ENCODE data around the gene AGMAT.

AGMAT gene

DNA sequence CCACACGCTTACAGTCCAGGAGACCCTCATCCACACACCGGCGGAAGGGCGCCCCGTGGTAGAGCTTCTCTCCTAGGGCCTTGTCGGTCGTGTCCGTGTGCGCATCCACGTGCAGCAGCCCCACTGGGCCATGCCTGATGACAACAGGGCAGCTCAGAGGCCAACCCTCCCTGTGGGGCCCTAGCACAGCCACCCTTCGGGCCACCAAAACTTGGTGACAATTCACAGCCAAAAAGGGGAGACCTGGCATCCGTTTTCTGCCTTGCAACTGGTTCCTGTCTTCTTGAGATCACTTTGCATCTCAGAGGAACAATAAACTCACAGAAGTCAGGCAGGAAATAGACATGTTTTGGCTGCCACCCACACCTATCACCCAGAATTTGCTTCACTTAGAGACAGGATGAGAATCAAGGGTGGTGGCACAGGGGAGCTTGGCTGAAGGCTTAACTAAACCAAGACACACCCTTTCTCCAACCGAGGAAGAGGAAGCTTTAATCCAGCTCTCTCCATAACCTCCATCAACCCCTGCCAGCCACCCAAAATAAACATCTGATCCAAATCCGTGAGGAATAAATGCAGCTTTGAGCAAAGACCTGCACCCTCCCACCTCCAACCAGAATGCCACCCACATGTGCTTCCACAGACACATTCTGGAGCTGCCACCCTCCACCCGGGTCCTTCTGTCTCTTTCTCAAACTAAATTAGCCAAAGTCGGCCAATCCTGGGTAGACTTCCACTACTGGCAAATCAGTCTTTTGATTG is 5.7 kb downstream of the AGMAT start:
- Histone ChIP-seq H3K36me3 (ENCODE audit: control insufficient read depth, insufficient read depth, low read length) (no peaks in the 10 kb centered on the region), H3K4me3 (ENCODE audit: low read length) (no peak overlapping the region), H3K27me3 (ENCODE audit: control insufficient read depth, insufficient read depth, low read length) (no peaks in the 10 kb centered on the region), H3K27ac (ENCODE audit: low read length) (no peak overlapping the region), H3K9me3 (ENCODE audit: control insufficient read depth, insufficient read depth, low read length) (no peaks in the 10 kb centered on the region), H3K4me1 (ENCODE audit: control insufficient read depth, insufficient read depth, low read length) (no peaks in the 10 kb centered on the region)
- DNase-seq (ENCODE audit: low read depth, low spot score): no peak
- WGBS (ENCODE audit: insufficient coverage, insufficient read length): no CpG with 5 or more reads among the region's 16 CpGs

DNA sequence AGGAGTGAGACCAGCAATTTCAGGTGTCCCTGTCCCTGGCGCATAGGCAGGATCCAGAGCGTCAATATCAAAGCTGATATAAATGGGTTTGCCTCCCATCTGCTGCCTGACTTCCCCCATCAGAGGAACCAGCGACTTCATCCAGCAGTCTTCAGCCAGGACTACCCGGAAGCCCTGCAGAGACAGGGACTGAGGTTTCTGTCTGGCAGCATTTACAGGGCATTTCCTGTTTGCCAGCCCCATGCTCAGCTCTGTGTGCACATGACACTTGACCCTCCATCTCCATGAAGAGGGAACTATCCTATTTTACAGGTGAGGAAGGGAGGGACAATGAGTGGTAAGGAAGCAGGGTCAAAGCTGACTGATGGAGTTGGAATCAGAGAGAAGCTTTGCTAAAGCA is 7.2 kb downstream of the AGMAT start:
- Histone ChIP-seq H3K9me3 (ENCODE audit: control insufficient read depth, insufficient read depth, low read length) (no peaks in the 10 kb centered on the region), H3K36me3 (ENCODE audit: control insufficient read depth, insufficient read depth, low read length) (no peaks in the 10 kb centered on the region), H3K27me3 (ENCODE audit: control insufficient read depth, insufficient read depth, low read length) (no peaks in the 10 kb centered on the region), H3K27ac (ENCODE audit: low read length) (no peak overlapping the region), H3K4me3 (ENCODE audit: low read length) (no peak overlapping the region), H3K4me1 (ENCODE audit: control insufficient read depth, insufficient read depth, low read length) (no peaks in the 10 kb centered on the region)
- no peak for DNase-seq (ENCODE audit: low read depth, low spot score)
- WGBS (ENCODE audit: insufficient coverage, insufficient read length): no CpG with 5 or more reads among the region's 4 CpGs

DNA sequence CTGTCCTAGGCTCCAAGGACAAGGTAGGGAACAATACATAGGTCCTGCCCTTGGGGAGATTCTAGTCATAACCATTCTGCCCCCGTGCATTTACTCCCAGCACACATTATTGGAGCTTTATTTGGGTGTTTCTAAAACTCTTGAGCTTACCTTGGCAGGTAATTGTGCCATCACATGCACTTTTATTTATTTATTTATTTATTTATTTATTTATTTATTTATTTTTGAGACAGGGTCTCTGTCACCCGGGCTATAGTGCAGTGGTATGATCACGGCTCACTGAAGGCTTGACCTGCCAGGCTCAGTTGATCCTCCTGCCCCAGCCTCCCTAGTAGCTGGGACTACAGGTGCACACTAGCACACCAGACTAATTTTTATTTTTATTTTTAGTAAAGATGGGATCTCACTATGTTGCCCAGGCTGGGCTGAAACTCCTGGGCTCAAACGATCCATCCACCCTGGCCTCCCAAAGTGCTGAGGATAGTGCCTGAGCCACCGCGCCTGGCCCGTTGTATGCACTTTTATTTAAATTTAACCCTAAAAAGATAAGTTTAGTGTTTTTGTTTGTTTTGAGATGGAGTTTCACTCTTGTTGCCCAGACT is 9.2 kb downstream of the AGMAT start:
- Histone ChIP-seq H3K9me3 (ENCODE audit: control insufficient read depth, insufficient read depth, low read length) (no peaks in the 10 kb centered on the region), H3K27ac (ENCODE audit: low read length) (no peak overlapping the region), H3K4me3 (ENCODE audit: low read length) (no peak overlapping the region), H3K27me3 (ENCODE audit: control insufficient read depth, insufficient read depth, low read length) (no peaks in the 10 kb centered on the region), H3K4me1 (ENCODE audit: control insufficient read depth, insufficient read depth, low read length) (no peaks in the 10 kb centered on the region), H3K36me3 (ENCODE audit: control insufficient read depth, insufficient read depth, low read length) (no peaks in the 10 kb centered on the region)
- no CpG with 5 or more reads among the region's 7 CpGs for WGBS (ENCODE audit: insufficient coverage, insufficient read length)
- no peak for DNase-seq (ENCODE audit: low read depth, low spot score)

DNA sequence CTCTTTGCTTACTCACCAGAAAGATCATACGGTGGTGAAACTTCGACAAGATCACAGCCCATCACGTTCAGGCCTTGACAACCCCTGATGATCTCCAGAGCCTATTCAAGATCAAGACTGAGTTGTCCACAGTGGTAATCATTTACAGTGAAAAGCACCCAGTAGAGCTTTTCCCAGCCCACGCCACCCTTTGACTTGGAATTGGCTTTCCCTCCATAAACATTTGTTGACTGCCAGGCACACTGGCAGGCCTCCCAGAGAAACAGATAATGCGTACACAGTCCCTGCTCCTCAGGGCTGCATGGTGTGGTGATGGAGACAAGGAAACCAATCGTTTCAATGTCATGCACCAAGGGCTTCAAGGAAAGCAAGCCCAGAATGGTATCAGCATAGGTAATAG is 10.1 kb downstream of the AGMAT start:
- no CpG with 5 or more reads among the region's 6 CpGs for WGBS (ENCODE audit: insufficient coverage, insufficient read length)
- Histone ChIP-seq H3K36me3 (ENCODE audit: control insufficient read depth, insufficient read depth, low read length) (no peaks in the 10 kb centered on the region), H3K27me3 (ENCODE audit: control insufficient read depth, insufficient read depth, low read length) (no peaks in the 10 kb centered on the region), H3K27ac (ENCODE audit: low read length) (no peak overlapping the region), H3K4me3 (ENCODE audit: low read length) (no peak overlapping the region), H3K4me1 (ENCODE audit: control insufficient read depth, insufficient read depth, low read length) (no peaks in the 10 kb centered on the region), H3K9me3 (ENCODE audit: control insufficient read depth, insufficient read depth, low read length) (no peaks in the 10 kb centered on the region)
- DNase-seq (ENCODE audit: low read depth, low spot score): no peak

DNA sequence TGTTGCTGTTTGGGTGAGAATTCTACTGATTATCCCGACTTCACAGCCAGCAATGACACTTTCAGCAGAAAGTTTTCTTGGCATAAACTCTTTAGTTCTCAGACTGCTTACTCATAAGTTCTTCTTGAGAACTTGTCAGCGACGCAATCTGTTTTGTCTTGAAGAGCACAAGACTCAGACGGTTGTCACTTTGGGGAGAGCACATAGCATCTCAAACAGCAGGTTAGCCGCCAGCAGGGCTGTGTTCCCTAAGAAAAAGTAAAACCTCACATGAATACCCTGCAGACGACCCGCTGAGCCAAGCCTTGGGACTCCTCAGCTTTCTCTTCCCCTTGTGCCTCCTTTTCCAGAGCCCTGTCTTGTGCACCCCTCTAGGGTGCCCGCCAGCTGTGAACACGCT is 11.4 kb downstream of the AGMAT start:
- DNase-seq (ENCODE audit: low read depth, low spot score): no peak
- WGBS (ENCODE audit: insufficient coverage, insufficient read length): no CpG with 5 or more reads among the region's 9 CpGs
- Histone ChIP-seq H3K4me3 (ENCODE audit: low read length) (no peak overlapping the region), H3K36me3 (ENCODE audit: control insufficient read depth, insufficient read depth, low read length) (peaks cover 3% of the 10 kb centered on the region; the same call in 1 of the 2 replicates), H3K27me3 (ENCODE audit: control insufficient read depth, insufficient read depth, low read length) (no peaks in the 10 kb centered on the region), H3K4me1 (ENCODE audit: control insufficient read depth, insufficient read depth, low read length) (no peaks in the 10 kb centered on the region), H3K9me3 (ENCODE audit: control insufficient read depth, insufficient read depth, low read length) (no peaks in the 10 kb centered on the region), H3K27ac (ENCODE audit: low read length) (no peak overlapping the region)

DNA sequence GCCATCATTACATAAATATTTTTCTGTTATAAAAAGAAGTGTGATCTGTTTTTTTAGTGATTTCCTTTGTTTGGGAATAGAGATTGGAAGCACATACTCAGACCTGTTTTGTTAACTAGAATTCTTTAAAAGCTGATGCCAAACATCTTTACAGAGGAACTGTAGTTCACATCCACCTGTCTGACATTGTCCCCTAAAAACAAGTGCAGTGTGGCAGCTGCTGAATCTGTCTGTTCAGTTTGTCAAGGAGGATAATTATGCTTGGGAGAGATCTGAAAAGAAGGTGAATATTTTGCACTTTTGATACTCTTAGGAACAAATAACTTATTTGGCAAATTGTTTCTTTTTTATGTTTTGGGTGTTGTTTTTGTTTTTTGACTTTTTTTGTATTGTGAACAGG is 13.6 kb downstream of the AGMAT start:
- H3K27ac ChIP-seq (ENCODE audit: low read length): no peak overlapping the region
- H3K4me3 ChIP-seq (ENCODE audit: low read length): no peak overlapping the region
- peaks cover 12% of the 10 kb centered on the region; the same call in 1 of the 2 replicates for H3K36me3 ChIP-seq (ENCODE audit: control insufficient read depth, insufficient read depth, low read length)
- no peak for DNase-seq (ENCODE audit: low read depth, low spot score)
- no peaks in the 10 kb centered on the region for H3K4me1 ChIP-seq (ENCODE audit: control insufficient read depth, insufficient read depth, low read length)
- H3K9me3 ChIP-seq (ENCODE audit: control insufficient read depth, insufficient read depth, low read length): no peaks in the 10 kb centered on the region
- no peaks in the 10 kb centered on the region for H3K27me3 ChIP-seq (ENCODE audit: control insufficient read depth, insufficient read depth, low read length)

DNA sequence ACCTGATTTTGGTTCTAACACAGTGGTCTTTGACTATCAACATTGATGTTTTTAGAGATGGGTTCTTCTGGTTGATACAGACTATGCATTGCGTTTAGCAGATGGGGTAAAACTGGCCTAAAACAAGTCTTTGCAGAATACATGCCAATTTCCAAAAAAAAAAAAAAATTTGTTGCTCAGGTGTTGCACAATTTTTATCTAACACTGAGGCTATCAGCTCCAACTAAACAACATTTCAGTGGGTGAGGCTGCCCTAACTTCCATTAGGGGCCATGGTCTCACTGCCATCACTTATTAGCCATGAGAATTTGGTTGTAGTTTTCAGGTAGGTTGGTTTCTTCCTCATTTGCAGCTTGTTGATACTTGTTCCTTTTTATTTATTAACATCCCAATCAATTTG is 14.0 kb downstream of the AGMAT start:
- Histone ChIP-seq H3K4me3 (ENCODE audit: low read length) (no peak overlapping the region), H3K36me3 (ENCODE audit: control insufficient read depth, insufficient read depth, low read length) (peaks cover 16% of the 10 kb centered on the region; the same call in 1 of the 2 replicates), H3K27ac (ENCODE audit: low read length) (no peak overlapping the region), H3K27me3 (ENCODE audit: control insufficient read depth, insufficient read depth, low read length) (no peaks in the 10 kb centered on the region), H3K9me3 (ENCODE audit: control insufficient read depth, insufficient read depth, low read length) (no peaks in the 10 kb centered on the region), H3K4me1 (ENCODE audit: control insufficient read depth, insufficient read depth, low read length) (no peaks in the 10 kb centered on the region)
- DNase-seq (ENCODE audit: low read depth, low spot score): no peak
- WGBS (ENCODE audit: insufficient coverage, insufficient read length): no CpG with 5 or more reads among the region's 1 CpG

DNA sequence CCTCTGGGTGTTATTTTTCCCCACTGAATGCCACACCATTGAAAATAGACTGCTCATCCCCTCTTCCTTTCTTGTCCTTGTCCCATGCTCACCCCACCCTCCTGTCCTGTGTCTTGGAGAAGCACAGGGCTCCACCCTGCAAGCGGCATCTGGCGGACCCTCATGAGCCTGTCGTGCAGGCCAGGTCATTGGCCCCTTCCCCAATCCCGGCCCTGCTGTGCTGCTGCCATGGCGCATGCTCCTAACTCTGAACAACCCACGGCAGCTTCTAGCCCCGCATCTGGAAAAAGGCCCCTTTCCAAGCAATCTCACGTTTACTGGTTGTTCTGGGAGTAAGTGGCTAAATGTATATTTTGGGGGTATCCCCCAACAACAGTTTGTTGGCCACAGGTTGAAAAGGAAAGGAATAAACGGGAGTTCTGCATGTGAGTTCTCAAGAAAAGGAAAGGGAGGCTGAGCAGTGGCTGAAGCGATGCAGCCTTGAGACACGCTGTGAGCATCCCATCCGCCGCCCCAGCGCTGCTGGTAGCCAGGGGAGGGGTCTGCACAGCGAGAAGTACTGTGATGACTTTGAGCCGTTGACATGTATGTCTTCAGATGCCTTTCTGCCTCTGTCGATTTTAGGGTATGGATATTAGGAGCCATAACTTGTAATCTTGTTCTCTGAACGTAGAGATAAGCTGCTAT is 16.3 kb downstream of the AGMAT start:
- Histone ChIP-seq H3K4me1 (ENCODE audit: control insufficient read depth, insufficient read depth, low read length) (no peaks in the 10 kb centered on the region), H3K9me3 (ENCODE audit: control insufficient read depth, insufficient read depth, low read length) (no peaks in the 10 kb centered on the region), H3K27me3 (ENCODE audit: control insufficient read depth, insufficient read depth, low read length) (no peaks in the 10 kb centered on the region), H3K4me3 (ENCODE audit: low read length) (no peak overlapping the region), H3K36me3 (ENCODE audit: control insufficient read depth, insufficient read depth, low read length) (peaks cover 20% of the 10 kb centered on the region; the same call in 1 of the 2 replicates), H3K27ac (ENCODE audit: low read length) (no peak overlapping the region)
- DNase-seq (ENCODE audit: low read depth, low spot score): no peak
- no CpG with 5 or more reads among the region's 18 CpGs for WGBS (ENCODE audit: insufficient coverage, insufficient read length)

DNA sequence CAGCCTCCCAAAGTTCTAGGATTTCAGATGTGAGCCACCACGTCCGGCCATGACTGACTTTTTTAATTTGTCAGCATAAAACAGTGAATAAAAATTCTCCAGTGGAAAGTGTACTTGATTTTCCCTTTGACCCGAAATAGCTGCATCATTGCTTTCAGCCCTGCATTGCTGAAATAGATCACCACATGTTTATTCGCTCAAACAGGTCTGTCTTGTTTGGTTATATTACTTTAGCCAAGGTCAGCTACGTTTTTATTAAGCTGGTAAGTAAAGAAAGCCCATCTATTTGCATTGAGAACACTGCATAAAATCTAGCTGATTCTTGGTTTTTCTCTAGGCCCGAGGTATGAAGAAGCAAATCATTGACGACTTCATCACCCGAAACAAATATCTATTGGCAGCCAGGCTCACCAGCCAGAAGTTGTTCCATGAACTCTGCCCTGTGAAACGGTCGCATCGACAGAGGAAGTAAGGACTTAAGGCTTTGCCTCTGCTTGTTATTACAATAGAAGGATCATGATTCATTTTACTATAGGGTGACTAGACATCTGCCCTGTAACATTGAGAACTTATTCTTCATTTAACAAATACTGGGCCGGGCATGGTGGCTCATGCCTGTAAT is 25.6 kb downstream of the AGMAT start:
- Histone ChIP-seq H3K36me3 (ENCODE audit: control insufficient read depth, insufficient read depth, low read length) (peaks cover 2% of the 10 kb centered on the region; the same call in 1 of the 2 replicates), H3K27me3 (ENCODE audit: control insufficient read depth, insufficient read depth, low read length) (no peaks in the 10 kb centered on the region), H3K4me1 (ENCODE audit: control insufficient read depth, insufficient read depth, low read length) (no peaks in the 10 kb centered on the region), H3K27ac (ENCODE audit: low read length) (no peak overlapping the region), H3K4me3 (ENCODE audit: low read length) (no peak overlapping the region), H3K9me3 (ENCODE audit: control insufficient read depth, insufficient read depth, low read length) (no peaks in the 10 kb centered on the region)
- WGBS (ENCODE audit: insufficient coverage, insufficient read length): no CpG with 5 or more reads among the region's 12 CpGs
- DNase-seq (ENCODE audit: low read depth, low spot score): no peak

DNA sequence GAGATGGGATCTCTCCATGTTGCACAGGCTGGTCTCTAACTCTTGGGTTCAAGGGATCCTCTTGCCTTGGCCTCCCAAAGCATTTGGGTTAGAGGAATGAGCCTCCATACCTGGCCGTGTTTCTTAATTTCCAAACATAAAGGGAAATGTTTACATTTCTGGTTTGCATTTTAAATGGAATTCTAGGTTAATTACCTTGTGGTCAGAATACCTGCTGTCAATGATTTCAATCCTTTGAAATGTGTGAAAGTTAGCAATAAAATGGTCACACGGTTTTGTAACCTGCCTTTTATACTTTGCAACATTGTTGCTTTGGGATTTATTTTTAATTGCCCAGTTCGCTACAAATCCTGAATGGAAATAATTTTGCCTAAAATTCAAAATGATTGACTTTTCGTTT is 26.3 kb downstream of the AGMAT start:
- 100% methylated on average over 1 of the region's 4 CpGs for WGBS (ENCODE audit: insufficient coverage, insufficient read length)
- DNase-seq (ENCODE audit: low read depth, low spot score): no peak
- Histone ChIP-seq H3K4me3 (ENCODE audit: low read length) (no peak overlapping the region), H3K36me3 (ENCODE audit: control insufficient read depth, insufficient read depth, low read length) (peaks cover 2% of the 10 kb centered on the region; the same call in 1 of the 2 replicates), H3K9me3 (ENCODE audit: control insufficient read depth, insufficient read depth, low read length) (no peaks in the 10 kb centered on the region), H3K27me3 (ENCODE audit: control insufficient read depth, insufficient read depth, low read length) (no peaks in the 10 kb centered on the region), H3K4me1 (ENCODE audit: control insufficient read depth, insufficient read depth, low read length) (no peaks in the 10 kb centered on the region), H3K27ac (ENCODE audit: low read length) (no peak overlapping the region)
